NCI-H1694 (cell line): Measurements from ENCODE around the gene GIT1.
A peak's percentile ranks its signal among the peaks of the same experiment; 100 is the strongest.

Source experiments
- DNase-seq: peaks from one replicate; lab custom pipeline; 2025; lab: John Stamatoyannopoulos, UW

The GIT1 gene

DNA sequence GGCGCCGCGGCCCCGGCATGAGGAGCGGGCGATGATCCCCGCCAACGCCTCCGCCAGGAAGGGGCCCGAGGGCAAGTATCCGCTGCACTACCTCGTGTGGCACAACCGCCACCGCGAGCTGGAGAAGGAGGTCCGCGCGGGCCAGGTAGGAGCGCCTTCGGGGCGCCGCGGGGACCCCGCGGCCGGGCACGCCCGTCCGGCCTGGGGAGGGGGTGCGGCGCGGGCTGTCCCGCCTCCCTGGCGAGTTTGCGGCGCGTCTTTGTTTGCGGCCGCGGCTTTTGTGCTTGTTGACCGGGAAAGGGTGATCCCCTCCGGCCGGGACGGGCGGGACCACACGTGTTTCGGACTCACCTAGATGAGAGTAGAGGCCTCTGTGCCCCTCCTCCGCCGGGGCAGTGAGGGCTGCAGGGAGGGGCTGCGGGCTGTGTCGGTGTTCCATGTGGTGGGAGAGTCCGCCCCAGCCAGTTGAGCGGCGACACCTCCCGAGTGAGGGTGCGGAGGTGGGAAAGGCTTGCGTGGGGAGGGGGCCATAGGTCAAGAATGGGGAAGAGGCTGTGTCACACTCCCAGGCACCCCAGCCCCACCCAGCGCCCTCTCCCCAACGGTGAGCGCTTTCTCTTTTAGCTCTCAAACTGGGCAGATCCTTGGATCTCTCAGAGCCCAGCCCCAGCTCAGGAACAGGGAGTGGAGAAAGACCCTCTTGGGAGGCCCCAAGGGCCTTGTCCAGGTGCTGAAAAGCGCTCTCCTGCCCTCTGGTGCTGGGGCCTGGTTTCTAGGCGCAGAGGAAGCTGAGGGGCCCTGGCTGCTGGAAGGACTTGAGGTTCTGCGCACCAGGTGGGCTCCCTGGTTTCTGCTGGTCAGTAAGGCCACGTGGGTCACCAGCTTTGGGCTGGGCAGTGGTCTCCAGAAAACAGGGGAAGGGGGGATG, 4.4 kb upstream of the GIT1 start:
- DNase-seq = peak; percentile 51

- DNase-seq = peak; percentile 85
Observed at GRCh38 chr17:29592850-29593551, 3.6 kb upstream of the GIT1 start, which contains the start of gene ANKRD13B. Gene ANKRD13B (plus strand): TSS chr17:29593132. CDS start chr17:29593622, 490 bp downstream.

GRCh38 chr17:29591737-29592608, 2.5 kb upstream of the GIT1 start:
- peak; percentile 91 for DNase-seq

- no peak for DNase-seq
Observed at GRCh38 chr17:29591146-29591736, 1.8 kb upstream of the GIT1 start.

DNA sequence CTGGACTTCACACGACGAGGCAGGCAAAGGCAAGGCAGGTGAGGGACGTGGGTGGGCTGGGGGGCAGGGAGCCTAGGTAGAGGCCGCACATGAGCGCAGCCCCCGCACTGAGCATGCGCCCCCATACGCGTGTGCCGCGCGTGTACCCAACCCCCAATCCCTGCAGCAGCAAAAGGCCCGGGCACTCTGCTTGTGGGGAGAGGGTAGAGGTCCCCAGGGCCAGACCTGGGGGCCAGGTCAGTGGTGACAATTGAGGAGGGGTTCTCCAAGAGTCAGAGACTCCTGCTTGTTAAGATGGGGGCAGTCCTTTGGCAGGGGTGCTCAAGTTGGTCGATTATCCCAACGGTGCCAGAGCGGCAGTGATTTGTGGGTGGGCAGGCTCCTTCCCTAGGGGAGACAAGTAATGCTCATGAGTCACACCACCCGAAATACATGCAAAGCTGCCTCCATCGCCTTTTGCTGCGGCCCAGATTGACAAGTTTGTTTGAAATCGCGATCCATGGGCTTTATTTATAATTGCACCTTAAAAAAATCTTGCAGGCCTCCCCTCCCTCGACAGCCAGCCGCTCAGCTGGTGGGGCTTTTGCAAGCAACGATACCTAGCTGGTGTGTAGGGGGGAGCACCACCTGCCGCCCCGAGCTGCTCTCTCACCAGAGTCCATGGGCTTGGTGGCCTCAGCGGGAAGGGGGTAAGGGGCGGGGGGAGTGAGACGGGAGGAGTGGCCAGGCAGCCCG, 1.1 kb upstream of the GIT1 start:
- peak; percentile 51 for DNase-seq

GRCh38 chr17:29588562-29589411, 661 bp downstream of the GIT1 start:
- DNase-seq = no peak

GRCh38 chr17:29588017-29588561, 1.4 kb downstream of the GIT1 start:
- DNase-seq = no peak

- no peak for DNase-seq
Observed at GRCh38 chr17:29587591-29587990, 1.9 kb downstream of the GIT1 start.

DNA sequence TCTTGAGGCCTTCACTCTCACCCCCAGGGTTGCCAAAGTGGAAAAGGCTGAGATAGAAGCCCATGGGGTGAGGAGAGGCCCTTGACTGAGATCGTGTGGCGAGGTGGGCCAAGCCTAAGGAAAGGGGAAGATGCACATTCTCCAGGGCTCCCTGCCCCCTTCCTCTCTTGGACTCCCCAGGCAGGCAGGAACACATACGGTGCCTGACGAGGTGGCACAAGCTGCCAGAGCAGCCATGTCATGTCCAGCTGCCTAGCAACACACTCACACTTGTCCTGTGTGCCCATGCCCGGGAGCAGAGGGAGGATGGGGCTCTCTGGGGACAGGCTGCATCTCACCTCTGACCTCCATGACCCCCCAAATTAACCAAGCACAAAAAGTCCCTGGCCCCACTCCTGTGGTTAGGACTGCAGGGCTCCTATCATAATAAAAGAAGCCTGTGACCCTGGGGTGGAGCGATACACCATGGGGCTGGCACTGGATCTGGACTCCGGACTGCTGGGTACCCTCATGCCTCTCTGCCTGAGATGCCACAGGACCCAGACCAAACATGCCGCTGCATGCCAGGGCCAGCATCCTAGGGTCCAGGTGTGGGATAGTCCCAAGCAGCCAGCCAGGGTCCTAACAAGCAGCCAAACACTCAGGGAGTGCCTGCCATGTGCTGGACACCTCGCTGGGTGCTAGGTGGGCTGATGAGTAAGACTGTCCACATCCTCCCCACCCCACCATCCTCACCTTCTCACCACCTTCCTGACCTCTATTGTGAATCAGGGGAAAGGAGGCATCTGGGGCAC, 2.6 kb downstream of the GIT1 start:
- DNase-seq = no peak

DNA sequence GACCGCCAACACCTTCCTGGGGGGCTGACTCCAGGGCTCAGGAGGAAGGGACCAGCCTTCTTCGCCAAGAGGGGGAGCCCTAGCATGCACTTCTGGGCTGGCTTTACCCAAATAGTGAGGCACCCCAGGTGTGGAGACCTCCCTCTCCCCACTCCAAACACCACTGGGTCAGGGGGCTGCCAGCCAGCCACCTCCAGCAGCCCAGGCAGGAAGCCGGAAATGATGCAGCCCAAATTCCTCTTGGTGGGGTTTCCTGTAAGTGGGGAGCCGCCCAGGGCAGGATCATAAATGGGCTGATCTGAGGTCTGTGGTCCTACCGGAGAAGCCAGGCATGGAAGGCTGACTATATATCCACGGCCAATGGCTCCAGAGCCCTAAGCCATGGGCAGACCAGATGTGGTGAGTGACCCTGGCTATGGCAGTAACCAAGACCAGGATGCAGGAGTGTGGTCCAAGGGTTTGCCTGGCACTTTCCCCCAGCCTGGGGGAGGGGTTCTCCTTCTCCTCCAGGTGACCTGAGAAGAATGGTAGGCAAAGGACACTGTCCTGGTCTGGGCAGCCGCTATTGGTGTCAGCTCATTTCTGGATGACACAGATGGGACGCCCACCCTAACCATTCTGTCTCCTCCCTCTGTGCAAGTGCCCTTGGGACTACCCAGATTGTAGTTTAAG, 4.2 kb downstream of the GIT1 start:
- DNase-seq = no peak

GRCh38 chr17:29584452-29585079, 4.9 kb downstream of the GIT1 start:
- DNase-seq = no peak

DNA sequence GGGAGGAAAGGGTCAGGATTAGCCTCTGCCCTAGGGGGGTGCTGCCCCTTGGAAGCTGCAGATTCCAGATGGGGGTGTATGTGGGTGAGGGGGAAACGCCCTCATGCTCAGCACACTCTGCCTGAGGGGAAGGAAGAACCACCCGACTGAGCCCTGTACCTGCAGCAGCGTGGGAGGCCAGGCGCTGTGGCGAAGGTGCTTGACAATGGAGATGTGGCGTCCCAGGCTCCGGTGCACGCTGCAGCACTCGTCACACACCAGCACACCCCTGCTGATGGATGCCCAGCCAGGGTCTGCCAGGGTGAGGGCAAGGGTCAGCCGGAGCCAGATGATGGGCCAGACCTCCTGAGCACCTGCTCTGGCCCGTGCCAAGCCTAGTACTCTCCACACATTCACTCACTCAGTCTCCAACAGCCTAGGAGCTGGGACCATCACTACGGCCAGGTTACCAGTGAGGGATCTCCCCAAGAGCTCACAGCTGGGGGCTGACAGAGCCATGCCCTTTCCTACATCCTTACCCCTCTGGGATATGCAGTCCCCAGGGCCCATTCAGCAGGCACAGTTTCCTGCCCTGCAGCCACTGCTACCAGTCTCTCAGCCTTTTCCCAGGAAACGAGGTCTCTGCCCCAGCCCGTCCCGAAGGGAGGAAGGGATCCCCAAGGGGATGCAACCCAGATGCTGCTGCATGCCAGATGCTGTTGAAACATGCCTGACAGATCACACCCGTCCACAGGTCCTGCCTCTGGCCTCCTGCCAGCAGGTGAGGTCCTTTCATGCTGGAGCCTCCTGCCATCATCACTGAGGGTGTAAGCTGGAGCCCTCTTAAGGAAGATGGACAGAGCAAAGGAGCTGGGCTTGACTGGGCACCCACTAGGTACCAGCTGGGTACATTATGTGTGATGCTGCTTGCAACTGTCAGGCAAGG, 5.9 kb downstream of the GIT1 start:
- DNase-seq = peak; percentile 69

DNA sequence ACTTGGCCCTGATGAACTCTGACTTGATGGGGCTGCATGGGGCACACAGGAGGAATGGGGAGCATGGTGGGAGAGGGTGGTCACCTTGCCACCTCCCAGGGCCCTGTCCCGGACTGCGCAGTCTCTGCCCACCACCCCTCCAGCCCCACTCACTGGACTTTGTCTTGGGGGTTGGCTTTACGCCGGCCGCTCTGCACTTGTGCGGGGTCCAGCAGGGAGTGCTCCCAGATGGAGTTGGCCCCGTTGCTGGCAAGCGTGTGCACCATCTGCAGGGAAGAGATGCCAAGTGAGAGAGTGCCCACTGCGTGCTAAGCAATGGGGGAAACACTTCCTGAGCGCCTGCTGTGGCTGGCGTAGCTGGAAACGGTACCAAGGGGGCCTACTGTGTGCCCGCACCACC, 6.7 kb downstream of the GIT1 start:
- peak; percentile 67 for DNase-seq

- DNase-seq = peak; percentile 63
Observed at GRCh38 chr17:29582254-29582765, 7.1 kb downstream of the GIT1 start.

DNA sequence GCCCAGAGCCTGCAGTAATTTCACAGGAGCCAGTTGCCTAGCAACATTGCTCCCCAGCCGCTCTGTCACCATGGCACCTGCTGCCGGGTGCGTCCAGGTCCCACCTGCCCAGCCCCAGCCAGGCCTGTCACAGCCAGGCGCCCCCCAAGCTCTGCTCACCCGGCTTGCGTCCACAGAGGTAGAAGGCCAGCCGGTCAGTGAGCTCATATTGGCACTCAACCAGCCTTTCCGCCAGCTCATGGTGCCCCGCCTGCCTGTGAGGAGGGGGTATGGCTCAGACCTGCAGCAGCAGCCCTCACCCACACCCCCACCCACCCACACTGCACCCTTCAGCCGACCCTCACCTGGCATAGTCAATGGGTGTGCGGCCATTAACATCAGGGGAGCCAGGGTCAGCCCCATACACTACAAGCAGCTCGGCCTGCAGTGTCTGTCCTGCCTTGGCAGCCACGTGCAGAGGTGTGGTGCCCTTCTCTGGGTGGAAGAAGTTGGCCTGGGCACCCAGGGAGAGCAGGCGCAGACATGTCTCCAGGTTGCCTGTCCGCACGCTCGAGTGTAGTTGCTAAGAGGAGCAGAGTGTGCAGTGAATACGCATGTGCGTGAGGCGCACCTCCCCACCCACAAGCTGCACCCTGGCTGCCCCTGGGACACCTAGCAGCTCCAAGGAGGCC, 7.7 kb downstream of the GIT1 start:
- DNase-seq = peak; percentile 19
